HepG2 (cell line): Measurements from ENCODE around the gene INTS3. TPM values are rescaled to one million over a fixed set of nuclear protein-coding genes. Genes with fewer than 3 reads are reported as not detected.
A peak's percentile ranks its signal among the peaks of the same experiment; 100 is the strongest.

Source experiments
- ATAC-seq: fragments of 200-7000 bp; cut with Tn5 transposase; 3 replicates; pipeline ENCODE4 v1.9.1; 2020; ENCODE audit warnings: mild to moderate bottlenecking, moderate library complexity
- BruUV-seq: library from RNA; stranded (reverse); fragments of 400-500 nt; replicated peaks from 2 replicates; lab custom pipeline; 2021; lab: Mats Ljungman, UMichigan
- CTCF ChIA-PET: fragments of 300-600 bp; formaldehyde crosslinking; extraction: SDS; loops from one replicate; lab custom pipeline; 2021; ENCODE audit warnings: low total read pairs, inconsistent platforms, low intra/inter-chr PET ratio; lab: Yijun Ruan, JAX
- POLR2A ChIA-PET: fragments of 350-600 bp; sonication (Branson Sonifier 250); formaldehyde crosslinking; loops from one replicate; lab custom pipeline; 2020; ENCODE audit warnings: antibody characterized with exemption, inconsistent platforms; lab: Yijun Ruan, JAX
- DNase-seq: peaks from one replicate; pipeline ENCODE4 v3.0.0-alpha.2; 2015; ENCODE audit warnings: low spot score
- FAIRE-seq: peaks from 3 replicates; lab custom pipeline; 2011; peaks lifted over from hg19 to GRCh38; lab: Jason Lieb, UNC
- H2AFZ ChIP-seq: one replicate; pipeline ENCODE4 v1.6.1; 2011; ENCODE audit warnings: low read length, inconsistent platforms
- H3K27ac ChIP-seq: fragments of 300-600 bp; 3 replicates; pipeline ENCODE4 v1.8.0; 2011; ENCODE audit warnings: mixed run types, mild to moderate bottlenecking, mixed read lengths, low read length, inconsistent platforms; ENCODE audit not compliant: insufficient read depth; ENCODE audit errors: extremely low read length
- H3K27me3 ChIP-seq, 2 experiments: fragments of 200-600 bp in 1 of 2; 2 replicates in 1 of 2; 3 replicates in 1 of 2; pipeline versions ENCODE4 v1.6.0 to v1.8.0; 2011; ENCODE audit warnings: low read length in 2 of 2, mild to moderate bottlenecking in 2 of 2, moderate library complexity in 2 of 2, inconsistent platforms in 1 of 2; ENCODE audit not compliant: insufficient read depth in 2 of 2, control insufficient read depth in 1 of 2
- H3K36me3 ChIP-seq, 2 experiments: fragments of 200-600 bp in 1 of 2; replicated peaks in 1 of 2; 2 replicates in 1 of 2; 3 replicates in 1 of 2; pipeline versions ENCODE4 v1.5.1 to v1.8.0; 2011; ENCODE audit warnings: low read length in 2 of 2, inconsistent platforms in 1 of 2; ENCODE audit not compliant: insufficient read depth in 2 of 2, control insufficient read depth in 1 of 2
- H3K4me1 ChIP-seq: 2 replicates; pipeline ENCODE4 v1.5.1; 2012; ENCODE audit warnings: low read length, inconsistent platforms; ENCODE audit not compliant: insufficient read depth
- H3K4me2 ChIP-seq: 2 replicates; pipeline ENCODE4 v1.6.0; 2011; ENCODE audit warnings: low read depth, low read length, inconsistent platforms
- H3K4me3 ChIP-seq, 3 experiments: fragments of 200-600 bp in 1 of 3; sonication (generic), shearing (Covaris generic) in 1 of 3; replicated peaks in 1 of 3; 2 replicates each; pipeline ENCODE4 v1.5.1; 2011 to 2016; ENCODE audit warnings: low read length in 3 of 3, inconsistent platforms in 2 of 3, low read depth in 2 of 3, mild to moderate bottlenecking in 2 of 3, control low read depth in 1 of 3, mixed read lengths in 1 of 3; ENCODE audit not compliant: insufficient read depth in 1 of 3
- H3K79me2 ChIP-seq: one replicate; pipeline ENCODE4 v1.6.1; 2011; ENCODE audit warnings: low read length, inconsistent platforms; ENCODE audit not compliant: insufficient read depth
- H3K9ac ChIP-seq: 2 replicates; pipeline ENCODE4 v1.6.0; 2011; ENCODE audit warnings: mild to moderate bottlenecking, low read depth, low read length, inconsistent platforms; ENCODE audit not compliant: insufficient read depth
- H3K9me3 ChIP-seq: 2 replicates; pipeline ENCODE4 v1.5.1; 2012; ENCODE audit warnings: mild to moderate bottlenecking, low read length
- H4K20me1 ChIP-seq: 2 replicates; pipeline ENCODE4 v1.6.0; 2011; ENCODE audit warnings: inconsistent platforms, mild to moderate bottlenecking, low read length, moderate library complexity; ENCODE audit not compliant: insufficient read depth
- HOXD1 ChIP-seq: sonication (generic); formaldehyde crosslinking; IDR thresholded peaks from 2 replicates; pipeline ENCODE4 v1.5.0; 2020; ENCODE audit warnings: missing genetic modification reagents
- IRF2 ChIP-seq: IDR thresholded peaks from 2 replicates; pipeline ENCODE4 v1.6.1; 2018; ENCODE audit warnings: missing genetic modification reagents, missing compliant biosample characterization
- MLLT10 ChIP-seq: sonication (generic); formaldehyde crosslinking; IDR thresholded peaks from 2 replicates; pipeline ENCODE4 v1.4.0; 2020; ENCODE audit warnings: missing genetic modification reagents
- RBFOX2 ChIP-seq: fragments of 200-400 bp; formaldehyde crosslinking; IDR thresholded peaks from 2 replicates; pipeline ENCODE4 v1.6.1; 2017; ENCODE audit warnings: low read depth, mild to moderate bottlenecking, low read length
- TBX3 ChIP-seq: fragments of 450-650 bp; IDR thresholded peaks from 2 replicates; pipeline ENCODE4 v1.6.1; 2017; ENCODE audit warnings: antibody characterized with exemption, mild to moderate bottlenecking, inconsistent platforms, borderline replicate concordance
- ZFP37 ChIP-seq: sonication (generic); formaldehyde crosslinking; IDR thresholded peaks from 2 replicates; pipeline ENCODE4 v1.4.0; 2020; ENCODE audit warnings: missing genetic modification reagents, borderline replicate concordance
- ZFP91 ChIP-seq: sonication (generic); formaldehyde crosslinking; IDR thresholded peaks from 2 replicates; pipeline ENCODE4 v1.9.0; 2022; ENCODE audit warnings: missing genetic modification reagents, mild to moderate bottlenecking, borderline replicate concordance
- ZFX ChIP-seq: sonication (generic); formaldehyde crosslinking; IDR thresholded peaks from 2 replicates; pipeline ENCODE4 v1.4.0; 2020; ENCODE audit warnings: mild to moderate bottlenecking, low read depth, missing genetic modification reagents, moderate library complexity
- ZNF136 ChIP-seq: sonication (generic); formaldehyde crosslinking; IDR thresholded peaks from 2 replicates; pipeline ENCODE4 v1.8.1; 2022; ENCODE audit warnings: low read depth, mild to moderate bottlenecking, moderate library complexity, missing genetic modification reagents
- ZNF546 ChIP-seq: sonication (generic); formaldehyde crosslinking; conservative IDR thresholded peaks from 2 replicates; pipeline ENCODE4 v1.8.1; 2023; ENCODE audit warnings: mild to moderate bottlenecking, missing genetic modification reagents
- ZNF780A ChIP-seq: sonication (generic); formaldehyde crosslinking; IDR thresholded peaks from 2 replicates; pipeline ENCODE4 v1.8.0; 2022; ENCODE audit warnings: mild to moderate bottlenecking, missing genetic modification reagents, moderate library complexity
- ZNF816 ChIP-seq: sonication (generic); formaldehyde crosslinking; IDR thresholded peaks from 2 replicates; pipeline ENCODE4 v1.8.0; 2022; ENCODE audit warnings: missing genetic modification reagents, mild to moderate bottlenecking, borderline replicate concordance
- ZNF891 ChIP-seq: sonication (generic); formaldehyde crosslinking; IDR thresholded peaks from 2 replicates; pipeline ENCODE4 v1.5.0; 2020; ENCODE audit warnings: mild to moderate bottlenecking, missing genetic modification reagents
- WGBS: methylation state at CpG from one replicate; pipeline ENCODE4 v1.1.6; 2017; ENCODE audit warnings: low lambda C conversion rate; 5-methylcytosine and 5-hydroxymethylcytosine counted together
- in situ Hi-C: cut with HindIII; loops from 2 replicates; pipeline ENCODE4 v1.10.0; 2017; ENCODE audit warnings: low pct_unique_long_range_greater_than_20kb; ENCODE audit not compliant: extremely low pct_ligation_motif_present
- intact Hi-C: fragments of 100-400 bp; cut with micrococcal nuclease; formaldehyde crosslinking; loops from one replicate; pipeline ENCODE4 v1.10.0; 2022; ENCODE audit not compliant: unreplicated experiment
- polyA plus RNA-seq, 8 experiments: library from polyadenylated mRNA; depleted of rRNA in 3 of 8; stranded (reverse) in 7 of 8; unstranded in 1 of 8; fragments of >200 nt; fragmentation: Illumina TruSeq in 4 of 8; extraction: Trizol in 4 of 8; gene quantifications; 2 replicates each; pipeline versions ENCODE4 v1.2.1 to v1.2.3, GENCODE V29; 2011 to 2016; ENCODE audit warnings: low read depth in 4 of 8, missing spikeins in 1 of 8, mixed read lengths in 1 of 8; ENCODE audit not compliant: insufficient read depth in 1 of 8
- total RNA-seq, 5 experiments: library from RNA; depleted of rRNA; stranded (reverse); fragments of >200 nt; fragmentation: Illumina TruSeq; extraction: Trizol; gene quantifications; 2 replicates each; pipeline ENCODE4 v1.2.3, GENCODE V29; 2016; ENCODE audit warnings: low read depth in 1 of 5
- TF ChIP-seq, protein P1 (sequence below): sonication (generic); formaldehyde crosslinking; IDR thresholded peaks from 2 replicates; pipeline ENCODE4 v1.4.0; 2020; ENCODE audit warnings: mild to moderate bottlenecking, low read depth, missing genetic modification reagents
- TF ChIP-seq, protein P2 (sequence below): sonication (generic); formaldehyde crosslinking; IDR thresholded peaks from 2 replicates; pipeline ENCODE4 v1.9.0; 2022; ENCODE audit warnings: low read depth, missing genetic modification reagents

The INTS3 gene
- total and polyA plus RNA-seq, 2 of the 13 experiments (the other 11 are each of a cell fraction or from before 2014, with no cell fraction given), result 17.2 to 27.2 TPM

DNA sequence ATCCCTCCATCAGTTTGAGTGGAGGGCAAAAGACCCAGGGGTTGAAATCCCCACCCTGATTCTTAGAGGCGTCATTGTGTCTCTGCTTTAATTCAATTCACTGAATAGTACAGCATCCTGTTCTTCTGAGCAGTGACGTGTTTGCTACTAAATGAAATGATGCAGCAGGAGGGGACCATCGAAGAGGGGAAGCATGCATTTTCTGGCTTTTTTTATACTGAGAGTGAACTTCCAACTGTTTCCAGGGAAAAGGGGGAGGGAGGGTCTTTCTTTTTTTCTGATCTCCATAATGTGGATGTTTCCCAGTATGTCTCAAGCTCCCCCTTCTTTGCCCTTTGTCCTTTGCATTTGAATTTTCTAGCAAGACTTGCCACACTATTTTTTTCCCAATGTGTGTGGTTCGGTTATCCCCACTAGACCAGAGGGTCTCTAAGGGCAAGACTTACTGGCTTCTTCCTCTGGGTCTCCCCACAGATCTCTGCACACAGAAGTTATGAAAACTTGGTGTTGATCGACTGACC lies 2.7 kb downstream of the INTS3 start:
- Histone ChIP-seq H3K36me3 (no peaks in the 10 kb centered on the region), H3K27me3 (no peaks in the 10 kb centered on the region; a peak in 1 of 5 replicates), H3K4me1 (peaks cover 61% of the 10 kb centered on the region), H3K79me2 (peaks cover 12% of the 10 kb centered on the region), H3K4me3 (no peak overlapping the region; a peak in 1 of 6 replicates), H4K20me1 (no peaks in the 10 kb centered on the region), H3K4me2 (peak overlapping the region; percentile 93), H3K9ac (no peak overlapping the region), H3K27ac (peak overlapping the region; percentile 42), H2AFZ (no peak overlapping the region), H3K9me3 (no peaks in the 10 kb centered on the region)
- ATAC-seq (no peak), FAIRE-seq (no peak), DNase-seq (peak; percentile 30)
- in situ Hi-C loops, result no loop called here
- BruUV-seq, result no TSS peak
- POLR2A ChIA-PET, result interaction anchor here (1.9 to 3.2 kb wide), 2 partner anchors 12 to 39 kb away, joined by 6 to 27 read pairs; no protein-coding TSS in a partner anchor
- intact Hi-C loops, result no loop called here
- WGBS, result 48% methylated on average over 5 of the region's 5 CpGs
- CTCF ChIA-PET, result no interaction called here
- no peak for TF ChIP-seq HOXD1
- TF ChIP-seq ZNF891 (CRISPR knock-in tag), result no peak
- no peak for TF ChIP-seq ZNF546 (CRISPR knock-in tag)
- no peak for TF ChIP-seq ZNF780A (CRISPR knock-in tag)
- TF ChIP-seq RBFOX2, result 0 out of 2 replicates have a peak, but pooled peaks have one; percentile 12
- no peak for TF ChIP-seq ZFP37 (CRISPR knock-in tag)
- no peak for TF ChIP-seq ZFX (CRISPR knock-in tag)
- TF ChIP-seq MLLT10 (CRISPR knock-in tag), result no peak

GRCh38 chr1:153733970-153734369 lies 6.1 kb downstream of the INTS3 start:
- no peak overlapping the region for H3K4me3 ChIP-seq
- H3K27ac ChIP-seq, result no peak overlapping the region
- 55% methylated on average over 1 of the region's 1 CpG for WGBS
- POLR2A ChIA-PET, result no interaction called here
- ATAC-seq (no peak), DNase-seq (no peak), FAIRE-seq (no peak)
- H3K9me3 ChIP-seq, result no peaks in the 10 kb centered on the region
- peaks cover 38% of the 10 kb centered on the region for H3K4me1 ChIP-seq
- in situ Hi-C loops, result no loop called here
- no peak overlapping the region for H3K4me2 ChIP-seq
- peaks cover 7% of the 10 kb centered on the region for H3K79me2 ChIP-seq
- intact Hi-C loops, result no loop called here
- no peaks in the 10 kb centered on the region for H4K20me1 ChIP-seq
- no peak overlapping the region for H2AFZ ChIP-seq
- H3K27me3 ChIP-seq, result no peaks in the 10 kb centered on the region
- BruUV-seq, result no TSS peak
- CTCF ChIA-PET, result no interaction called here
- no peaks in the 10 kb centered on the region for H3K36me3 ChIP-seq
- no peak overlapping the region for H3K9ac ChIP-seq
- TF ChIP-seq ZNF136 (no peak), ZNF816 (CRISPR knock-in tag) (no peak), IRF2 (no peak), ZFP91 (CRISPR knock-in tag) (no peak), TBX3 (no peak)
- TF ChIP-seq, protein P1, sequence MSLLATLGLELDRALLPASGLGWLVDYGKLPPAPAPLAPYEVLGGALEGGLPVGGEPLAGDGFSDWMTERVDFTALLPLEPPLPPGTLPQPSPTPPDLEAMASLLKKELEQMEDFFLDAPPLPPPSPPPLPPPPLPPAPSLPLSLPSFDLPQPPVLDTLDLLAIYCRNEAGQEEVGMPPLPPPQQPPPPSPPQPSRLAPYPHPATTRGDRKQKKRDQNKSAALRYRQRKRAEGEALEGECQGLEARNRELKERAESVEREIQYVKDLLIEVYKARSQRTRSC (CRISPR knock-in tag), result no peak
- TF ChIP-seq, protein P2, sequence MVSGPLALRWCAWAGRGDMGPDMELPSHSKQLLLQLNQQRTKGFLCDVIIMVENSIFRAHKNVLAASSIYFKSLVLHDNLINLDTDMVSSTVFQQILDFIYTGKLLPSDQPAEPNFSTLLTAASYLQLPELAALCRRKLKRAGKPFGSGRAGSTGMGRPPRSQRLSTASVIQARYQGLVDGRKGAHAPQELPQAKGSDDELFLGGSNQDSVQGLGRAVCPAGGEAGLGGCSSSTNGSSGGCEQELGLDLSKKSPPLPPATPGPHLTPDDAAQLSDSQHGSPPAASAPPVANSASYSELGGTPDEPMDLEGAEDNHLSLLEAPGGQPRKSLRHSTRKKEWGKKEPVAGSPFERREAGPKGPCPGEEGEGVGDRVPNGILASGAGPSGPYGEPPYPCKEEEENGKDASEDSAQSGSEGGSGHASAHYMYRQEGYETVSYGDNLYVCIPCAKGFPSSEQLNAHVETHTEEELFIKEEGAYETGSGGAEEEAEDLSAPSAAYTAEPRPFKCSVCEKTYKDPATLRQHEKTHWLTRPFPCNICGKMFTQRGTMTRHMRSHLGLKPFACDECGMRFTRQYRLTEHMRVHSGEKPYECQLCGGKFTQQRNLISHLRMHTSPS (CRISPR knock-in tag), result no peak
